ENCODE data around the gene HDGFL2.

DNA sequence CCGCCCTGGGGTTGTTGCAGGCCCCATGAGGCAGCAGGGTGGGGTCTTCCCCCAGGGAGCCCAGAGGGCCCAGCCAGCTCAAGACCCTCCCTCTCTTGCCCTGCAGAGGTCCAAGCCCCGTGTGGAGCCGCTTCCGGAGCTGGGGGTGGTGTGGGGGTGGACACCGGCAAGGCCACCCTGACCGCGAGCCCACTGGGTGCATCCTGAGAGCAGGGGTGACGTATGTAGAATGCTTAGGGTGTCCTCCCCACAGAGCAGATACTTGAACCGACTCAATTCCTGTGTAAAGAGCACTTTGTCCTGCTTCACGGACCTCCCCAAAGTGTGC is 29.3 kb upstream of the HDGFL2 start:
- TF ChIP-seq, protein P1, sequence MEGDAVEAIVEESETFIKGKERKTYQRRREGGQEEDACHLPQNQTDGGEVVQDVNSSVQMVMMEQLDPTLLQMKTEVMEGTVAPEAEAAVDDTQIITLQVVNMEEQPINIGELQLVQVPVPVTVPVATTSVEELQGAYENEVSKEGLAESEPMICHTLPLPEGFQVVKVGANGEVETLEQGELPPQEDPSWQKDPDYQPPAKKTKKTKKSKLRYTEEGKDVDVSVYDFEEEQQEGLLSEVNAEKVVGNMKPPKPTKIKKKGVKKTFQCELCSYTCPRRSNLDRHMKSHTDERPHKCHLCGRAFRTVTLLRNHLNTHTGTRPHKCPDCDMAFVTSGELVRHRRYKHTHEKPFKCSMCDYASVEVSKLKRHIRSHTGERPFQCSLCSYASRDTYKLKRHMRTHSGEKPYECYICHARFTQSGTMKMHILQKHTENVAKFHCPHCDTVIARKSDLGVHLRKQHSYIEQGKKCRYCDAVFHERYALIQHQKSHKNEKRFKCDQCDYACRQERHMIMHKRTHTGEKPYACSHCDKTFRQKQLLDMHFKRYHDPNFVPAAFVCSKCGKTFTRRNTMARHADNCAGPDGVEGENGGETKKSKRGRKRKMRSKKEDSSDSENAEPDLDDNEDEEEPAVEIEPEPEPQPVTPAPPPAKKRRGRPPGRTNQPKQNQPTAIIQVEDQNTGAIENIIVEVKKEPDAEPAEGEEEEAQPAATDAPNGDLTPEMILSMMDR (IDR thresholded peaks at IDR 0.05): no peak
- no peak for TF ChIP-seq POLR2A (IDR thresholded peaks at IDR 0.05)

Data from breast epithelium (tissue), 3 donors.